ENCODE measurements around the gene COL4A1.

DNA sequence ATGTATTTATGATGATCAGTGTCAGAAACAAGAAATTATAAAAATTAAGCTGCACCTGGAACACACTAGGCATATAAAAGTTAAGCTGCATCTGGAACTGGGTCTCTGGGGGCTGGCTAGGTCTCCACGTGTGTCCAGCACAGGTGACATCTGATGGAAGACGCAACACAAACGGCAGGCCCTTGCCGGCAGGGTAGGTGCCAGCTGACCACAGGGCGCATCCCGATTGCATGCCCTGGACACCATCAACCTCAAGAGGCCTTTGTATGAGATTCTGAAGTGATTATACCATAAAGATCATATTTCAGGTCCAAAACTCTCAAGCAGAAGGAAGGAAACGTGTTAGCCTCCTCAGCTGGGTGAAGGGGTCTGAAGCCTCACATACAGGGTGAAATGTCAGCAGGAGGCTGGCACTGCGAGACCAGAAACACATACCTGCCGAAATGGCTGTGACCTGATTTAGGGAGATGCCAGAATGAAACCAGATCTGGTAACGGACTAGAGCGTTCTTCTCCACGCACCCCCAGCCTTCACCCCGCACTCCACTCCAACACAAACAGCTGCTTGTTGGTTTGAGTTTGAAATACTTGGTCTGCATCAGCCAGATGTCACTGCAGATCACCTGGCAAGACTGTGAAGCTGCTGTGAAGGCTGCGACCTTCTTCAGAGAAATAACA lies 37.3 kb downstream of the COL4A1 start:
- TF ChIP-seq YY1 (IDR thresholded peaks at IDR 0.05; ENCODE audit: insufficient read depth, insufficient read length) = no peak
- TF ChIP-seq SUZ12 (IDR thresholded peaks at IDR 0.05; ENCODE audit: extremely low read depth, insufficient read depth, insufficient read length) = no peak
